H9 (cell line): ENCODE results near the gene HAPLN1. TPM values are rescaled to one million over a fixed set of nuclear protein-coding genes. Genes with fewer than 3 reads are reported as not detected.

Experiments
- DNase-seq: peaks from one replicate; pipeline ENCODE4 v3.0.0-alpha.2; 2017
- H2AFZ ChIP-seq: one replicate; pipeline ENCODE4 v1.6.1; 2013; ENCODE audit warnings: mild to moderate bottlenecking, low read length, control low read depth, moderate library complexity
- H2AK5ac ChIP-seq: 2 replicates; pipeline ENCODE4 v1.6.1; 2013; ENCODE audit warnings: low read length, control low read depth, mixed read lengths; ENCODE audit not compliant: insufficient read length
- H2BK120ac ChIP-seq: one replicate; pipeline ENCODE4 v1.6.1; 2013; ENCODE audit warnings: low read depth, mild to moderate bottlenecking, low read length, control low read depth, inconsistent platforms; ENCODE audit not compliant: poor library complexity, severe bottlenecking
- H2BK12ac ChIP-seq: 2 replicates; pipeline ENCODE4 v1.6.1; 2013; ENCODE audit warnings: low read length, control low read depth, mixed read lengths, low read depth; ENCODE audit not compliant: insufficient read length
- H2BK15ac ChIP-seq: 2 replicates; pipeline ENCODE4 v1.6.1; 2013; ENCODE audit warnings: low read depth, low read length, control low read depth
- H2BK20ac ChIP-seq: one replicate; pipeline ENCODE4 v1.6.1; 2013; ENCODE audit warnings: low read depth, mild to moderate bottlenecking, low read length, control low read depth, inconsistent platforms; ENCODE audit not compliant: poor library complexity, severe bottlenecking
- H2BK5ac ChIP-seq: 2 replicates; pipeline ENCODE4 v1.6.1; 2013; ENCODE audit warnings: low read length, control low read depth, mixed read lengths; ENCODE audit not compliant: insufficient read length
- H3K14ac ChIP-seq: 2 replicates; pipeline ENCODE4 v1.6.1; 2013; ENCODE audit warnings: low read length, control low read depth; ENCODE audit not compliant: insufficient read depth
- H3K18ac ChIP-seq: 2 replicates; pipeline ENCODE4 v1.6.1; 2013; ENCODE audit warnings: low read depth, mild to moderate bottlenecking, mixed read lengths, low read length, control low read depth; ENCODE audit not compliant: insufficient read length
- H3K23ac ChIP-seq: 2 replicates; pipeline ENCODE4 v1.6.1; 2013; ENCODE audit warnings: low read length, control low read depth, mixed read lengths, low read depth; ENCODE audit not compliant: insufficient read length
- H3K23me2 ChIP-seq: 2 replicates; pipeline ENCODE4 v1.6.1; 2013; ENCODE audit warnings: low read depth, mild to moderate bottlenecking, mixed read lengths, low read length, control low read depth; ENCODE audit not compliant: insufficient read length, poor library complexity, severe bottlenecking
- H3K27ac ChIP-seq: 2 replicates; pipeline ENCODE4 v1.5.1; 2013; ENCODE audit warnings: low read length, control low read depth, mixed read lengths, low read depth; ENCODE audit not compliant: insufficient read length
- H3K27me3 ChIP-seq: 2 replicates; pipeline ENCODE4 v1.6.1; 2013; ENCODE audit warnings: low read length, control low read depth, inconsistent platforms; ENCODE audit not compliant: insufficient read depth
- H3K4ac ChIP-seq: 2 replicates; pipeline ENCODE4 v1.6.1; 2013; ENCODE audit warnings: low read depth, mild to moderate bottlenecking, control low read depth, inconsistent platforms, low read length, moderate library complexity
- H3K4me1 ChIP-seq: 2 replicates; pipeline ENCODE4 v1.6.1; 2013; ENCODE audit warnings: low read length, control low read depth, inconsistent platforms; ENCODE audit not compliant: insufficient read depth
- H3K4me2 ChIP-seq: 2 replicates; pipeline ENCODE4 v1.6.1; 2013; ENCODE audit warnings: low read length, control low read depth, mixed read lengths; ENCODE audit not compliant: insufficient read length, insufficient read depth
- H3K56ac ChIP-seq: 2 replicates; pipeline ENCODE4 v1.6.1; 2013; ENCODE audit warnings: low read depth, mild to moderate bottlenecking, mixed read lengths, low read length, control low read depth; ENCODE audit not compliant: insufficient read length
- H3K79me1 ChIP-seq: 2 replicates; pipeline ENCODE4 v1.6.1; 2013; ENCODE audit warnings: low read depth, mild to moderate bottlenecking, moderate library complexity, low read length, control low read depth, inconsistent platforms; ENCODE audit not compliant: insufficient read depth, poor library complexity, severe bottlenecking
- H3K79me2 ChIP-seq: 2 replicates; pipeline ENCODE4 v1.6.1; 2013; ENCODE audit warnings: low read length, control low read depth, inconsistent platforms; ENCODE audit not compliant: insufficient read depth
- H3K9ac ChIP-seq: 2 replicates; pipeline ENCODE4 v1.6.1; 2013; ENCODE audit warnings: low read length, control low read depth, mixed read lengths; ENCODE audit not compliant: insufficient read length; ENCODE audit errors: extremely low read depth
- H3K9me3 ChIP-seq: one replicate; pipeline ENCODE4 v1.6.1; 2013; ENCODE audit warnings: low read depth, low read length, inconsistent platforms; ENCODE audit not compliant: control insufficient read depth
- H3T11ph ChIP-seq: one replicate; pipeline ENCODE4 v1.6.1; 2013; ENCODE audit warnings: mild to moderate bottlenecking, low read length, control low read depth, inconsistent platforms
- H4K20me1 ChIP-seq: one replicate; pipeline ENCODE4 v1.6.1; 2013; ENCODE audit not compliant: control insufficient read depth, insufficient read length, insufficient read depth
- H4K5ac ChIP-seq: 2 replicates; pipeline ENCODE4 v1.6.1; 2013; ENCODE audit warnings: low read depth, mild to moderate bottlenecking, mixed read lengths, low read length, control low read depth; ENCODE audit not compliant: insufficient read length
- H4K8ac ChIP-seq: replicated peaks from 2 replicates; pipeline ENCODE4 v1.6.1; 2013; ENCODE audit warnings: low read length, control low read depth, mixed read lengths, low read depth; ENCODE audit not compliant: insufficient read length
- H4K91ac ChIP-seq: 2 replicates; pipeline ENCODE4 v1.6.1; 2013; ENCODE audit warnings: low read depth, mild to moderate bottlenecking, moderate library complexity, mixed read lengths, low read length, control low read depth; ENCODE audit not compliant: insufficient read length
- H3K27ac Mint-ChIP-seq, 3 experiments: 2 replicates in 2 of 3; 3 replicates in 1 of 3; pipeline ENCODE4 v1.8.0; 2020 to 2021; ENCODE audit warnings: mixed read lengths in 3 of 3, mild to moderate bottlenecking in 1 of 3, moderate library complexity in 1 of 3
- H3K27me3 Mint-ChIP-seq: 2 replicates; pipeline ENCODE4 v1.8.0; 2021; ENCODE audit warnings: low read depth, mild to moderate bottlenecking, moderate library complexity, mixed read lengths
- H3K36me3 Mint-ChIP-seq, 3 experiments: 2 replicates in 2 of 3; 3 replicates in 1 of 3; pipeline ENCODE4 v1.8.0; 2020 to 2021; ENCODE audit warnings: low read depth in 3 of 3, mixed read lengths in 3 of 3; ENCODE audit not compliant: insufficient read depth in 1 of 3
- H3K4me1 Mint-ChIP-seq, 2 experiments: 2 replicates each; pipeline ENCODE4 v1.8.0; 2020; ENCODE audit warnings: mixed read lengths in 2 of 2
- H3K4me3 Mint-ChIP-seq, 2 experiments: 2 replicates in 1 of 2; 3 replicates in 1 of 2; pipeline ENCODE4 v1.8.0; 2020 to 2021; ENCODE audit warnings: mild to moderate bottlenecking in 2 of 2, mixed read lengths in 2 of 2, moderate library complexity in 1 of 2
- H3K9me3 Mint-ChIP-seq, 2 experiments: 2 replicates in 1 of 2; 3 replicates in 1 of 2; pipeline ENCODE4 v1.8.0; 2020; ENCODE audit warnings: mild to moderate bottlenecking in 2 of 2, mixed read lengths in 2 of 2, moderate library complexity in 1 of 2
- CTCF ChIP-seq: fragments of 200-600 bp; sonication (generic); conservative IDR thresholded peaks from 3 replicates; pipeline ENCODE4 v1.8.0; 2021; ENCODE audit warnings: antibody characterized with exemption, mild to moderate bottlenecking
- WGBS: extraction: QIAGEN DNeasy Blood & Tissue Kit; methylation state at CpG from one replicate; pipeline ENCODE4 v1.1.7; 2013; ENCODE audit warnings: missing lambda C conversion rate, low lambda C conversion rate, mixed read lengths; ENCODE audit not compliant: insufficient read length; ENCODE audit errors: extremely low coverage; 5-methylcytosine and 5-hydroxymethylcytosine counted together
- total RNA-seq: library from RNA; stranded (reverse); gene quantifications from 2 replicates; pipeline ENCODE4 v1.2.1, GENCODE V29; 2021

The HAPLN1 gene
- total RNA-seq, 1 experiment from 2014 or later: 0.22 TPM

- Histone ChIP-seq H2AK5ac (no peak overlapping the region), H3K4me1 (peaks cover 13% of the 10 kb centered on the region), H2BK5ac (no peak overlapping the region), H2BK15ac (no peak overlapping the region), H2BK120ac (no peak overlapping the region), H2BK20ac (no peak overlapping the region), H2BK12ac (no peak overlapping the region), H4K20me1 (no peaks in the 10 kb centered on the region), H3K18ac (no peak overlapping the region), H2AFZ (no peak overlapping the region), H3K14ac (no peak overlapping the region), H3K79me1 (no peaks in the 10 kb centered on the region), H3K79me2 (no peaks in the 10 kb centered on the region), H3K4ac (no peak overlapping the region), H3K4me2 (no peak overlapping the region), H3K9ac (no peak overlapping the region), H3K23ac (no peak overlapping the region), H3K27ac (no peak overlapping the region), H4K91ac (no peak overlapping the region), H3T11ph (no peak overlapping the region), H4K5ac (no peak overlapping the region), H3K23me2 (peaks cover 7% of the 10 kb centered on the region), H3K27me3 (no peaks in the 10 kb centered on the region), H4K8ac (no peak overlapping the region), H3K56ac (no peak overlapping the region), H3K9me3 (no peaks in the 10 kb centered on the region)
- H3K27me3 Mint-ChIP-seq: peaks cover 3% of the 10 kb centered on the region
- no peak overlapping the region for H3K27ac Mint-ChIP-seq
- no CpG with 5 or more reads among the region's 2 CpGs for WGBS
- DNase-seq: no peak
- TF ChIP-seq CTCF: no peak
- H3K4me1 Mint-ChIP-seq: peaks cover 38 to 49% of the 10 kb centered on the region in 2 experiments
- no peak overlapping the region for H3K4me3 Mint-ChIP-seq
- H3K36me3 Mint-ChIP-seq: no peaks in the 10 kb centered on the region; a peak in 1 of 7 replicates
- H3K9me3 Mint-ChIP-seq: no peaks in the 10 kb centered on the region; a peak in 1 of 5 replicates
Observed at GRCh38 chr5:83718936-83719495, 1.6 kb downstream of the HAPLN1 start.
